Subcutaneous abdominal adipose tissue (tissue), 5 donors: ENCODE measurements around the gene NUP42.
"Not testable (repeated sequence)": the region's sequence is repeated elsewhere in the genome, so short reads cannot be mapped to it uniquely, and the experiment has no call there.

Experiments used
- H3K27ac ChIP-seq: one replicate; pipeline ENCODE4 v1.7.0; 2013; ENCODE audit warnings: low read depth, mild to moderate bottlenecking, inconsistent platforms, low read length, moderate library complexity
- H3K27me3 ChIP-seq, 5 donors: one replicate each; pipeline ENCODE4 v1.7.0; 2013; ENCODE audit warnings: low read length in 5 of 5, inconsistent platforms in 1 of 5; ENCODE audit not compliant: control insufficient read depth in 5 of 5, insufficient read depth in 4 of 5
- H3K36me3 ChIP-seq, 5 donors: one replicate each; pipeline ENCODE4 v1.7.0; 2013; ENCODE audit warnings: low read length in 5 of 5; ENCODE audit not compliant: control insufficient read depth in 5 of 5, insufficient read depth in 5 of 5
- H3K4me1 ChIP-seq, 5 donors: one replicate each; pipeline ENCODE4 v1.7.0; 2013; ENCODE audit warnings: low read length in 5 of 5, mild to moderate bottlenecking in 3 of 5, moderate library complexity in 1 of 5; ENCODE audit not compliant: control insufficient read depth in 5 of 5, insufficient read depth in 5 of 5
- H3K4me3 ChIP-seq, 5 donors: one replicate each; pipeline ENCODE4 v1.7.0; 2013; ENCODE audit warnings: low read length in 5 of 5, low read depth in 1 of 5
- H3K9ac ChIP-seq, 5 donors: one replicate each; pipeline ENCODE4 v1.7.0; 2013; ENCODE audit warnings: low read length in 5 of 5, mild to moderate bottlenecking in 4 of 5, moderate library complexity in 3 of 5
- H3K9me3 ChIP-seq, 5 donors: one replicate each; pipeline ENCODE4 v1.7.0; 2013; ENCODE audit warnings: low read length in 5 of 5; ENCODE audit not compliant: control insufficient read depth in 5 of 5
- donor health status: healthy.
- donor health status: healthy.
- donor health status: healthy.
- donor health status: healthy.
- donor health status: healthy.

NUP42 gene

DNA sequence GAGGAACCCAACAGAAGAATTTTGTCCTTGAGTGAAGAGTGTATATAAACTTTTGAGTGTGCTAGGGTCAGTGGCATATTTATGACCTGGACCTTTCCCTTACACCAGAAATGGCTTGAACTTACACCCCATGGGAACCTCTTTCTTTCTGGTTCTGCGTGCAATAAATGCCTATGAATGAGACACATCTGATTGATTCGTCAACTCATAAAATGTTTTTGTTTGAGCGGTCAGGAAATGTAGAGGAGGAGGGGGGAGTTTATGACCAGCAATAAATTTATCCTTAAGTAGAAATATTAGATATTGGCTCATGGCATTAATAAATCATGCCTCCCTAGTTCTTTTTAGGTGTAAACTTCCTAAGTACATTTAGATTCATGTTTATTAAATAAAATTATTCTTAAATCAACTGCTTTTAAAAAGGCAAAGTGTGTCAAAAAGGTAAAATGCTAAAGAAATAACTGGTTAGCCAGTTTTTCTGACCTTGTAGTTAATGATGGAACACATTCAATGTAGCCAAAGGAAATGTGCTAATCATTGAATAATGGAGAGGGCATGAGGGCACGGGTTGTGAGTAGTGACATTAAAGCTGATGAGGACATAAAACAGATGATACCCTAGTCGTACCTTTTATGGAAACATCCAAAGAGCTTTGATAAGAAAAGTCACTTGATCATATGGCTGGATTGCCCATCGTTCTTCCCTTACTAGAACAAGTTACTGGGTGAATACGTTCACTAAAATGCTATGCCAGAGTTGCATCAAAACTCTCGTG lies 13.6 kb upstream of the NUP42 start:
- H3K9me3 ChIP-seq = no peaks in the 10 kb centered on the region
- H3K4me1 ChIP-seq = no peaks in the 10 kb centered on the region
- no peak overlapping the region for H3K4me3 ChIP-seq
- no peak overlapping the region for H3K27ac ChIP-seq
- H3K36me3 ChIP-seq = peaks cover 6 to 20% (median 11%) of the 10 kb centered on the region in 5 donors
- H3K9ac ChIP-seq = no peak overlapping the region
- H3K27me3 ChIP-seq = no peaks in the 10 kb centered on the region

DNA sequence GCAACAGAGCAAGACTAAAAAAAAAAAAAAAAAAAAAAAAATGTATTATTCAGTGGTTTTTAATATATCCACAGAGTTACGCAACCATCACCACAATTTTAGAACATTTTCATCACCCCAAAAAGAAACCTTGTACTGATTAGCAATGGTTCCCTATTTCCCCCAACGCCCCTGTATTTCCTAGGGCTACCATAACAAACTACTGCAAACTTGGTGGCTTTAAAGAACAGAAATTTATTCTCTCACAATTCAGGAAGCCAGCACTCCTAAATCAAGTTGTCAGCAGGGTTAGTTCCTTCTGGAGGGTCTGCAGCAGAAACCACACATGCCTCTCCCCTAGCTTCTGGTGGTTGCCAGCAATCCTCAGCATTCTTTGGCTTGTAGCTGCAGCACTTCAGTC lies 5.9 kb upstream of the NUP42 start:
- Histone ChIP-seq H3K36me3 (peaks cover 2 to 19% (median 15%) of the 10 kb centered on the region in 5 donors), H3K9me3 (no peaks in the 10 kb centered on the region), H3K4me1 (peaks cover 0 to 2% (median under 1%) of the 10 kb centered on the region in 5 donors), H3K27me3 (no peaks in the 10 kb centered on the region), H3K4me3 (no peak overlapping the region), H3K27ac (no peak overlapping the region), H3K9ac (no peak overlapping the region)

DNA sequence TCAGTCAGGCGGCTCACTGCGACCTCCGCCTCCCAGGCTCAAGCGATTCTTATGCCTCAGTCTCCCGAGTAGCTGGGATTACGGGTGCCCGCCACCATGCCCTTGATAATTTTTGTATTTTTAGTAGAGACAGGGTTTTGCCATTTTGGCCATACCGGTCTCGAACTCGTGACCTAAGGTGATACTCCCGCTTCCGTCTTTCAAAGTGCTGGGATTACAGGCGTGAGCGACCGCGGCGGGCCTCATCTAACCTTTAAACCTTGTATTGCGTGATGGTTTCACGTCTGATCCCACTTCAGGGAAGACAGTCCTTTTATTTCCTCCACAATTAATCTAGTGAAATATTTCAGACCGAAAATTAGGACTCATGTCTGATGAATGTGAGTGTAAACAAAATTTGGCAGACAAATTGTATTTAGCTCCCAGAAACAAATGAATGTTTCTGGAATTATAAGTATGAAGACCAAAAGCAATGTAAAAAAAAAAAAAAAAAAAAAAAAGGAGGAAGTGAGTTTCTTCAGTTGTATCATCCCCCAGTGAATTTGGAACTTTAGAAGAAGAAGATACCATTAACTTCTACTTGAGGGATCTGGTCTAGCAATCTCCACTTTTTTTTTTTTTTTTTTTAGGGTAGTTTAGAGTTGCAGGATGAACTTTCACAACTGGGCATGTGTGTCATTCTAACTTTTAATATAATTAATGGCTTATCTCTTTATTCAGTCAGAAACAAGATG lies 1.6 kb downstream of the NUP42 start:
- Histone ChIP-seq H3K36me3 (peaks cover 10 to 22% (median 20%) of the 10 kb centered on the region in 5 donors), H3K27ac (no peak overlapping the region), H3K27me3 (no peaks in the 10 kb centered on the region), H3K9ac (peak overlapping the region in 1 of 5 donors; percentile 49), H3K4me3 (peak overlapping the region in 3 of 5 donors; percentile 17 to 67 (median 19)), H3K9me3 (no peaks in the 10 kb centered on the region), H3K4me1 (peaks cover 2 to 22% (median 17%) of the 10 kb centered on the region in 5 donors)

DNA sequence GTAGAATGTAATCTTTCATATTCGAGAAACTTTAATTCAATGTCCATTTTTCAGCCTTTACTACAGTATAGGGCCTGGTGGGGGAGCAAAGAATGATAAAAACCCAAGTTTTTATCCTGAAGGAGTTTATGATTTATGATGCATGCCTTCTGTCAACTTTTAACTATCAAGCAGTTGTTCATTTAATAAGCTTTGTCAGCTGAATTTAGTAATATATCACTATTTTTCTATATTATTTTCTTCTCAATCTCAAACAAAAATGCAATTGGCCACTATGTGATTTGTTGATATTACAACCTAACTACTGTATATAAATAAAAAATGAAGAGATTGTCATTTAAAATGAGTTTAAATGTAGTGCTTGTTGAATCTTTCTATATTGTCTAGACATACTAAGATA lies 2.4 kb downstream of the NUP42 start:
- Histone ChIP-seq H3K4me3 (no peak overlapping the region), H3K27me3 (no peaks in the 10 kb centered on the region), H3K9me3 (no peaks in the 10 kb centered on the region), H3K9ac (no peak overlapping the region), H3K36me3 (peaks cover 12 to 30% (median 27%) of the 10 kb centered on the region in 5 donors), H3K27ac (no peak overlapping the region), H3K4me1 (peaks cover 2 to 22% (median 17%) of the 10 kb centered on the region in 5 donors)

DNA sequence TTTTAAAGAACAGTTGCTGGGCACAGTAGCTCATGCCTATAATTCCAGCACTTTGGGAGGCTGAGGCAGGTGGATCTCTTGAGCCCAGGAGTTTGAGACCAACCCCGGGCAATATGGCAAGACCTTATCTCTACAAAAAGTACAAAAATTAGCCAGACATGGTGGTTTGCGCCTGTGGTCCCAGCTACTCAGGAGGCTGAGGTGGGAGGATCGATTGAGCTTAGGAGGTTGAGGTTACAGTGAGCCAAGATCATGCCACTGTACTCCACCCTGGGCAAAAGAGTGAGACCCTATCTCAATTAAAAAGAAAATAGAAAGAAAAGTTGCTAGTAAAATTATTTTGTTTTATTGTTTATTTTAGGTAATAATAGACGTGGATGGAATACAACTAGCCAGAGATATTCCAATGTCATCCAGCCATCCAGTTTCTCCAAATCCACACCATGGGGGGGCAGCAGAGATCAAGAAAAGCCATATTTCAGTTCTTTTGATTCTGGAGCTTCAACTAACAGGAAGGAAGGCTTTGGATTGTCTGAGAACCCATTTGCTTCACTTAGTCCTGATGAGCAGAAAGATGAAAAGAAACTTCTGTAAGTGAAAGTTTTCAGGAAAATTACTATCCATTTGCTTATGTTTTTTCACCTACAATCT lies 3.0 kb downstream of the NUP42 start:
- Histone ChIP-seq H3K4me1 (peaks cover 2 to 22% (median 17%) of the 10 kb centered on the region in 5 donors), H3K36me3 (peaks cover 12 to 33% (median 28%) of the 10 kb centered on the region in 5 donors), H3K27me3 (no peaks in the 10 kb centered on the region), H3K9ac (no peak overlapping the region), H3K4me3 (no peak overlapping the region), H3K27ac (no peak overlapping the region), H3K9me3 (no peaks in the 10 kb centered on the region)

DNA sequence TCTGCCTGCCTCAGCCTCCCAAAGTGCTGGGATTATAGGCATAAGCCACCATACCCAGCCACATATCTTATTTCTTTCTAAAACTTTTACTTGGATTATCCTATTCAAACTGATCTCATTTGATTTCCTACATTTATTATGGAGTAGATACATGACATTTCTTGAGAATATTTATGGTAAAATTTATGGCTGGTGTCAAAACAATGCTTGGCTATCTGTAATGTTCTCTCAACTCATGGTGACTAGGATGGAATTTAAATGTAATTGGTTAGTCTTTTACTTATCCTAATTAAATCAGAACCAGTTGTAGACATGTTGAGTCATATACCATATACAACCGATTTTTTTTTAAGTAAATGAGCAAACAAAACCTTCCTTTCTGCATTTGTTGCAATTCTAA lies 4.1 kb downstream of the NUP42 start:
- H3K36me3 ChIP-seq = peaks cover 12 to 36% (median 31%) of the 10 kb centered on the region in 5 donors
- no peak overlapping the region for H3K9ac ChIP-seq
- no peak overlapping the region for H3K27ac ChIP-seq
- H3K4me3 ChIP-seq = no peak overlapping the region
- H3K27me3 ChIP-seq = no peaks in the 10 kb centered on the region
- peaks cover 2 to 22% (median 14%) of the 10 kb centered on the region in 5 donors for H3K4me1 ChIP-seq
- no peaks in the 10 kb centered on the region for H3K9me3 ChIP-seq

DNA sequence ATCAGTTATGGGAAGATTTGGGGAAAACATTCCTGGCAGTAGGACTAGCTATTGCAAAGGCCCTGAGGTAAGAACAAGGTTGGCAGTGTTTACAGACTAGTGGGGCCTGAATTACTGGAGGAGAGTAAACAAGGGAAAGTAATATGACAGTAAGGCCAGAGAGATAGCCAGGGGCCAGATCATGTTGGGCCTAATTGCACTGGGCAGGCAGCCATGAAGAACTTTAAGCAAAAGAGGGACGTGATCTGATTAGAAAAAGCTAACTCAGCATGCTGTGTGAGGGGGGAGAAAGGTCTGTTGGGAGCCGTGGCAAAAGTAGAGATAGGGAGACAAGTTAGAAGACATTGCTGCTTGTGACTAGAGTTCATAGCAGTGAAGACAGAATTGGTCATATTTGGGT lies 9.2 kb downstream of the NUP42 start:
- H3K4me1 ChIP-seq = no peaks in the 10 kb centered on the region
- no peak overlapping the region for H3K9ac ChIP-seq
- peaks cover 15 to 56% (median 46%) of the 10 kb centered on the region in 5 donors for H3K36me3 ChIP-seq

DNA sequence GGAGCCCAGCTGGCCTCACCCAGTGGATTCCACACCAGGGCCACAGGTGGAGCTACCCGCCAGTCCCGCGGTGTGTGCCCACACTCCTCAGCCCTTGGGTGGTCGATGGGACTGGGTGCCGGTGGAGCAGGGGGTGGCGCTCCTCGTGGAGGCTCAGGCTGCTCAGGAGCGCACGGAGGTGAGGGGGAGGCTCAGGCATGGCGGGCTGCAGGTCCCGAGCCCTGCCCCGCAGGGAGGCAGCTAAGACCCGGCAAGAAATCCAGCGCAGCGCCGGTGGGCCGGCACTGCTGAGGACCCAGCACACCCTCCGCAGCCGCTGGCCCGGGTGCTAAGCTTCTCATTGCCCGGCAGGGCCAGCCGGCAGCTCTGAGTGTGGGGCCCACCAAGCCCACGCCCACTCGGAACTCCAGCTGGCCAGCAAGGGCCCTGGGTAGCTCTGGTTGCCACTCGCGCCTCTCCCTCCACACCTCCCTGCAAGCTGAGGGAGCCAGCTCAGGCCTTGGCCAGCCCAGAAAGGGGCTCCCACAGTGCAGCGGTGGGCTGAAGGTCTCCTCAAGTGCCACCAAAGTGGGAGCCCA lies 11.9 kb downstream of the NUP42 start:
- H3K36me3 ChIP-seq = peaks cover 12 to 48% (median 31%) of the 10 kb centered on the region in 5 donors
- not testable (repeated sequence) for H3K27ac ChIP-seq, H3K4me1 ChIP-seq, H3K9ac ChIP-seq, H3K4me3 ChIP-seq, H3K9me3 ChIP-seq, H3K27me3 ChIP-seq

More for the DNA sequence above, 9.2 kb downstream of the NUP42 start:
- Histone ChIP-seq H3K27me3 (no peaks in the 10 kb centered on the region), H3K9me3 (no peaks in the 10 kb centered on the region), H3K27ac (no peak overlapping the region), H3K4me3 (no peak overlapping the region)

DNA sequence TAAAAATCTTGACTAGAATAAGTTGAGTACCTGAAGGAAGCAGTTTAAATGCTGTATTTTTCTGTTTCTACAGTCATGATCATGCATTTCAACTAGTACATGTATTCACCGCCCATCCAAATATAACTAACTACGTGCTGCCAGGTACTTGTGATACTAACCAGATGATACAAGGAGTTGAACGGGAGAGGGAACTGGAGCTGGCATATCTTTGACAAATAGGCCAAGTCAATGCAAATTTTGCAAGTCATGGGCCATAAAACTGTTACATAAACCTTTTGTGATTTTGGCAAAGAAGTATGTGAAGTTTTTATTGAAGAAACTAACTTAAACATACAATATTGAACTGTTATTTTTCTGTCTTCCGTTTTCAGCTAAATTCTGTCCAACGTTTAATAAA lies 14.5 kb downstream of the NUP42 start:
- no peak overlapping the region for H3K27ac ChIP-seq
- H3K4me3 ChIP-seq = no peak overlapping the region
- no peak overlapping the region for H3K9ac ChIP-seq
- H3K4me1 ChIP-seq = no peaks in the 10 kb centered on the region
- peaks cover 16 to 57% (median 41%) of the 10 kb centered on the region in 5 donors for H3K36me3 ChIP-seq
- no peaks in the 10 kb centered on the region for H3K27me3 ChIP-seq
- no peaks in the 10 kb centered on the region for H3K9me3 ChIP-seq
